Fibroblast of upper back skin (primary cell): Measurements from ENCODE around the gene BDKRB1.

Source experiments
- DNase-seq: peaks from one replicate; pipeline ENCODE4 v3.0.0-alpha.2; 2013

Gene BDKRB1

DNA sequence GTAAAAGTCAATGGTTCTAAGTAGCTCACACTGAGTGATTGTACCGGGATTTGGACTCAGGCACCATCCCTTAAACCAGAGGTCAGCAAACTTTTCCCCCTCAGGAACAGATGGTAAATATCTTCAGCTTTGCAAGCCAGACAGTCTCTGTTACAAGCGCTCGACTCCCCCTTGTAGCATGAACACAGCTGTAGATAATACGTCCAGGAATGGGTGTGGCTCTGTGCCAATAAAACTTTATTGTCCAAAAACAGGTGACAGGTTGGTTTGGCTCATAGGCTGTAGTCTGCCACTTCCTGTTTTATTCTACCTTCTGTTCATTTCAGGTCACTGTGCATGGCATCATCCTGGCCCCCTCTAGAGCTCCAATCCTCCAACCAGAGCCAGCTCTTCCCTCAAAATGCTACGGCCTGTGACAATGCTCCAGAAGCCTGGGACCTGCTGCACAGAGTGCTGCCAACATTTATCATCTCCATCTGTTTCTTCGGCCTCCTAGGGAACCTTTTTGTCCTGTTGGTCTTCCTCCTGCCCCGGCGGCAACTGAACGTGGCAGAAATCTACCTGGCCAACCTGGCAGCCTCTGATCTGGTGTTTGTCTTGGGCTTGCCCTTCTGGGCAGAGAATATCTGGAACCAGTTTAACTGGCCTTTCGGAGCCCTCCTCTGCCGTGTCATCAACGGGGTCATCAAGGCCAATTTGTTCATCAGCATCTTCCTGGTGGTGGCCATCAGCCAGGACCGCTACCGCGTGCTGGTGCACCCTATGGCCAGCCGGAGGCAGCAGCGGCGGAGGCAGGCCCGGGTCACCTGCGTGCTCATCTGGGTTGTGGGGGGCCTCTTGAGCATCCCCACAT is 7.6 kb downstream of the BDKRB1 start:
- DNase-seq = no peak

DNA sequence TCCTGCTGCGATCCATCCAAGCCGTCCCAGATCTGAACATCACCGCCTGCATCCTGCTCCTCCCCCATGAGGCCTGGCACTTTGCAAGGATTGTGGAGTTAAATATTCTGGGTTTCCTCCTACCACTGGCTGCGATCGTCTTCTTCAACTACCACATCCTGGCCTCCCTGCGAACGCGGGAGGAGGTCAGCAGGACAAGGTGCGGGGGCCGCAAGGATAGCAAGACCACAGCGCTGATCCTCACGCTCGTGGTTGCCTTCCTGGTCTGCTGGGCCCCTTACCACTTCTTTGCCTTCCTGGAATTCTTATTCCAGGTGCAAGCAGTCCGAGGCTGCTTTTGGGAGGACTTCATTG is 8.2 kb downstream of the BDKRB1 start:
- DNase-seq = no peak

DNA sequence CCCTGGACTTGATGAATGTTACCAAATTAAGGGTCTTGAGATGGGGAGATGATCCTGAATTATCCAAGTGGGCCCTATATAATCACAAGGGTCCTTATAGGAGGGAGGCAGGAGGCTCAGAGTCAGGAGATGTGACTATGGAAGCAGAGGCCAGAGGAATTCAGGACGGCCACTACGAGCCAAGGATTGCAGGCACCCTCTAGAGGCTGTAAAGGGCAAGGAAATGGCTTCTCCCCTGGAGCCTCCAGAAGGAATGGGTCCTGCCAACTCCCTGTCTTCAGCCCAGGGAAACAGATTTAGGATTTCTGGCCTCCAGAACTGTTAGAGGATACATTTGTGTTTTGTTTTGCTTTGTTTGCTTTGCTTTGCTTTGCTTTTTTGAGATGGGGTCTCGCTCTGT is 8.8 kb downstream of the BDKRB1 start:
- DNase-seq = peak; percentile 53

DNA sequence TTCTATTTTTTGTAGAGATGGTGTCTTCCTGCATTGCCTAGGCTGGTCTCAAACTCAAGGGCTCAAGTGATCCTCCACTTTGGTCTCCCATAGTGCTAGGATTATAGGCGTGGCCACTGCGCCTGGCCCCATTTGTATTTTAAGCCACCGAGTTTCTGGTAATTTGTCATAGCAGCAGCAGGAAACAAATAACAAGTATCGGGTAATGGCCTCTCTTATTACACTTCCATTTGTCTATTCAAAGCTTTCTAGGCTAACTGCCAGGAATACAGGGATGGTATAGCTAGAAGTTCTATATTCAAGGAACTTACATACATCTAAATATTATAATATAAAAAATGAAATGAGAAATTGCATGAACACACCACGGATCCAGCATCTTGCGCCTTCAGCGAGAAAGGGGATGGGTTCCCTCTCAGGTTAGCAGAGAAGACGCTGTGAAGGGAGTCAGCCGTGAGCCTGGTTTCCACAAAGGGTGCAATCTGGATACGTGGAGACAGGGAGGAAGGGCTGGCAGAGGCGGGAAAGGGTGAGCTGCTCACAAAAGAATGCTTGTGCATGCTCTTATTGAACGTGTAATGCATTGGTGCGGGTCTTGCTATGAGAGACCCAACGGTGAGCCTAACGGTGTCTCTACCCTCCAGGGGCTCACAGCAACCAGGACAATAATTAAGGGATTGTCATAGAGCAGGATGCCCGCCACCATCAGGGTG is 9.5 kb downstream of the BDKRB1 start:
- DNase-seq = peak; percentile 43

DNA sequence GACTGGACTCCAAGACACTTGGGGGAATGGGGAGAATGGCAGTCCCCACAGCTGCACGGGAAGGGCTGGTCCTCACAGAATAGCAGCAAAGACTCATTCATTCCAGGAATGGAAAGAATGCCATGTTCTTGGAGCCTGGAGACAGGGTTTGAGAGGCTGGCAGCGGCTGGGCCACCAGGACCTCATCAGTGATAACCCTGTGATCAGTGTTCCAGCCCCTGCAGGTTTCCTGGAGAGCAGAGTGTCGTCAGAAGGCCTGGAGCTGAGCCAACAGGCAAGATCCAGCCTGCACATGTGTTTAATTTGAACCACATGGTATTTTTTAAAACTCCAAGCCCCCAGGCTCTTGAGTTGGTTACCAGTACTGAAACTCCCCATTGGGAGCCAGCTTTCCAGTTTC is 11.3 kb downstream of the BDKRB1 start:
- DNase-seq = peak; percentile 90

DNA sequence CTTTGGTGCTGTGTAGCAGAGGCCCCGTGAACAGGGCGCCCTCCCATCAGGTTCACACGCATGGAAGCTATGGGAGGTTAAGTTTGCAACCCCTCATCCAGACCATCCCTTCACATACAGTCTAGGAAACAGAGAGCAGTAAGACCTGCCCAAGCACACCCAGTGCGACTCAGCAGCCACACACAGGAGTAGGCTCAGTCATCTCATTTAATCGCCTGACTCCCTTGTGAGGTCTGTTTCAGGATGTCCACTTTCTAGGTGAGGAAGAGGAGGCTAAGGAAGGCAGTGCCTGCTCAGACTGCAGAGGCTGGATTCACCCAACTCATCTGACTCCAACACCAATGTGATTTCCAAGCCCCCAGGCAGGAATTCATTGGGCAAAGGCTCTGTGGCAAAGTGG is 11.9 kb downstream of the BDKRB1 start:
- DNase-seq = peak; percentile 43

DNA sequence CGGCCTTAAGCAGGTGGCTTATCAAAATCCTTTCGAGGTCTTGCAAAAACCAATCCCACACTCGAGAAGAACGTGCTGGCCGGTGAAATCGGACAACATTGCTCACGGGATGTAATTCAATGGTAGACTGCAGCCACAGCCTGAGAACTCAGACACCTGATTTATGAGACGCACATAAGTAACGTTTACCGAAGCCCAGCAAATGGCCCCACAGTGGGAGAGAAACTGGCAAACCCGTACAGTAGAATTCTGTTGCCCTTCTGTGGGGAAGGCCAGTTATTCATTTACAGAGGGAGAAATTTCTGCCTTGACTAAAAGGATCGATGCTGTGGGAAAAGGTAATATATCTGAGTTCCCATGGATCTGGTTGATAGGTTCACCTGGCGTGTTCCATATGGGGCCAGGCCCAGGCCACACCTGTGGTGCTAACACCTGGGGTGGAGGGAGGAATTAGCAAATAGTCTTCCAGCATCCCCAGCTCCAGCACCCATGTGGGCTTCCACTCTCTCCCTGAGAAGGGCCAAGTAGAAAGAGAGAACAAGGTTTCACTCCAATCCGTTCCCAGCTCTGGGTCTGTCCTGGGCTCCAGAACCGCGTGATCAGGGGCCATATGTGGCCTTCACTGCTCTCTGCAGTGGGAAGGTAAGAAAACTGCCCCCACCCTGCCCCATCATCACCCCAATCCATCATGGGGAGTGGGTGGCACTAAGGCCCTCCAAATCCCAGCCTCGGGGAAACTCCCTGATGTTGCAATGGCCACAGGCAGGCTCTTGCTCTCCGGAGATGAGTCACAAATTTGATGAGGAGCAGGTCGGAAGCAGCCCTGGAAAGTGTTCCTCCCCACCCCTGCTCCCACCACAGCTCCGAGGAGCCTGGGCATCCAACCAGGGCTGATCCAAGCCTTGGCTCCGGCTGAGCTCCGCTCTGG is 12.7 kb downstream of the BDKRB1 start:
- DNase-seq = peak; percentile 95

DNA sequence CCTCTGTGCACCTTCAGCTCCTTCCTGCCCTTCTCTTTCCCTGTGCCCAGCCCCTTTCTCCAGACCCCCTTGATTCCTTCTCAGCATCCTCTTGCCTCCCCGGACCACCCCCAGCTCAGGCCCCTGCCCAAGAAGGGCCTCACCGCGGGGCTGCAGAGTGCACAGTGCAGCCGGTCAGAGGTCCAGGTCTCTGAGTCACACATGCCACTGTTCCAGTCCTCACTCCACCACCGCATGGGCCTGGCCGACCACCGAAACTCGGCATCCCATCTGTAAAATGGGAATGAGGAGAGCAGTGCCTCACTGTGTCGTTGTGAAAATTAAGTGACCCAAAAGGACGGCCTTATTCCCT is 13.3 kb downstream of the BDKRB1 start:
- DNase-seq = no peak

DNA sequence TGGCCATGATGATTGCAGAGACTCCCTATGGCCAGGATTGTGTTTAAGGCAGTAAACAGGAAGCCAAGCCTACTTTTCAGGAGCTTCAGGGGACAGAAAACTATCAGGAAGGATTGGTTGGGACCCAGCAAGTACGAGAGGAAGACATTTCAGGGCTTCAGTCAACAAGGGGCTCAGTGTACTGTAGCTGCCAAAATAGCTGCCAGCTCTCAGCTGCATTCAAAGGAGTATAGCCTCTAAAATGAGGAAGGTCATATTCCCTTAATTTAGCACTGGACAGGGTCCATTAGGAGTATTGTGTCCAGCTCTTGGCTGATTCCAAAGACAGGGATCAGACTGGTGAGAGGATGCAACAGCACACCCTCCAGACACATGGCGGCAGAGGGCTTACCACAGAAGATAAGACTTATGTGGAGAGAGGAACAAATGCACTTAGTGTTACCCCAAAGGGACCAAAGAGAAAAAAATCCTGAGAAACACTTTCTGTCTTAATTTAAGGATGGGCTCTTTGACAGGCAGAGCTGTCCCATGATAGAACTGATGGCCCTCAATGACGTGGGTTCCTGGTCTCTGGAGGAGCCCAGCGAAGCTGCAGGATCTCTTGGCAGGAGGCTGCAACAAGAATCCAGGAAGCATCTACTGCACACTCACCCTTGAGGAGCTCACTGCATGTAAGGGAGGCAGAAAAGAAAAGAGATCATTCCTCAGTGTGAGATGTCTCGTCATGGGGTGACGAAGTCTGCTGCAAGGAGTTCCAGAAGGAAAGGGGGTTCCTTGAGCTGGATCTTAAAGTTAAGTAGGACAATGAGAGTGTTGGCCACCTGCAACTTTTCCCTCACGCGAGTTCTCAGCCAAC is 14.8 kb downstream of the BDKRB1 start:
- no peak for DNase-seq

DNA sequence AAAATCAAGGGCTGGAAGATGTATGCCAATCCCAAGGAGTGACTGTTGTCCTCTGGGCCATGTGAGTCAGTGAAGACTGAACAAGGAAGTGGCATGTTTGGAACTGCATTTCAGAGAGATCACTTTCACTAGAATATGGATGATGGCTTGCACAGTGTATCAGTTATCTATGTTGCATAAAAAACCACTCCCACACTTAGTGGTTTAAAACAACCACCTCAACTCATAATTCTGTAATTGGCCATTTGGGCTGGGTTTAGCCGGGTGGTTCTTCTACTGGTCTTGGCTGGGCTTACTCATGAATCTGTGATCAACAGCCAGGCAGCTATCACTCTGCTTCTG is 15.4 kb downstream of the BDKRB1 start:
- no peak for DNase-seq

DNA sequence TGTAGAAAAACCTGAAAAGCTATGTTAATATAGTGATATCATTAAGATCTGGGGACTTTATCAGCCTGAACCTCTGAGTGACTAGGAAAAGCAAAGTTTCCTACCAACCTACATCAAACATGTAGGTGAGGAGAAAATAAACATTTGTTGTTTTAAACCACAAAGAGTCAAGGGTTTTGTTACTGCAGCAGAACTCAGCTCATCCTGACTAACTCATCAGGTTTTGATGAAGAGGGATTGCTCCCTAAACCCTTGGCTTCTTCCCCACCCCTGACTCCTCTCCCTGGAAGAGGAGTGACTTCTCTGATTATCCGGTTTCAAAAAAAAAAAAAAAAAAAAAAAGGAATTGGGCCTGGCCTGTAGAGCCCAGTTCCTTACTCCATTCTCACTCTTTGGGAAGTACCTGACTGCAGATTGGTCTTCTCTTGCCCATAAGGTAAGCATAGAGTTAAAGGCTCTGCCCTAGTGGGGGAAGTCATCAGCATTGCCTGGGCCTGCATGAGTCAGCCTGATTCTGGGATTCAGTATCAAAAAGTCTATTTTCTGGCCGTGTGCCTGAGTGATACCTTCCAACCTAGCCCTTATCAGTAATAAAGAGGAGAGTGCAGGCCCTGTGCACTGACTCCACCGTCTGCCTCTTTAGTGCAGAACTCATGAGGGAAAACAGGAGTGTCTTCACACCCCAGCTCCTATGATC is 16.9 kb downstream of the BDKRB1 start:
- DNase-seq = peak; percentile 48

DNA sequence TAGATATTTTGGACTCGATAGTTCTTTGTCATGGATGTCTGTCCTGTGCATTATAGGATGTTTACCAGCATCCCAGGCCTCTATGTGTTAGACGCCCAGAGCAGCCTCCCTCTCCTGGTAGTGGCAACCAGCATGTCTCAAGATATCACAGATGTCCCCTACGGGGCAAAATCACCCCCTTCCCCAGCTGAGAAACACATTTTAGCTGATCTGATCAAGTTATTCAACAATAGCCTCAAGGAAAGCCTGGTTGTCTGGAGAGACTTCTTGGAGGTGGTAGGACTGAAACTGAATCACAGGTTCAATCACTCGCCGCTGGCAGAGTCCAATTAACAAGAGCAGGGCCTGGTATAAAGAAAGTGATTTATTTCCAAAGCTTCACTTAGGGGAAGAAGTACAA is 17.6 kb downstream of the BDKRB1 start:
- no peak for DNase-seq

DNA sequence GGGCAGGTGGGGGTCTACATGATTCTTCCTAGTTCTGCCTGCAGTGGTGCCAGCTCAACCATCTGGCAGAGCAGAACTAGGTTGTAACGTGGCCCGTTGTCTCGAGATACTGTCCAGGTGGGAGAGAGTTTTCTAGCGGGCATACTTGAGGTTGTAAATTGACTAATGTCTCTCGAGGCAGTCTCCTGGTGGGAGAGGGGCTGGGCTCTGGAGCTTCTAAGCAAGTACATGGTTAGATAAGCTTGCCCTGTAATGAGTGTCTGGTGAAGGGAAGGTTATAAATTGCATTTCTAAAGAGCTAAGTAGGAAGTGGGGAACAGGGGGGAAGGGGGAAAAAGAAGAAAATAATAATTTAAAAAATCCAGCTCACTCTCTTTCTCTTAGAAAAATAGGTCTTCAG is 18.1 kb downstream of the BDKRB1 start:
- DNase-seq = no peak

DNA sequence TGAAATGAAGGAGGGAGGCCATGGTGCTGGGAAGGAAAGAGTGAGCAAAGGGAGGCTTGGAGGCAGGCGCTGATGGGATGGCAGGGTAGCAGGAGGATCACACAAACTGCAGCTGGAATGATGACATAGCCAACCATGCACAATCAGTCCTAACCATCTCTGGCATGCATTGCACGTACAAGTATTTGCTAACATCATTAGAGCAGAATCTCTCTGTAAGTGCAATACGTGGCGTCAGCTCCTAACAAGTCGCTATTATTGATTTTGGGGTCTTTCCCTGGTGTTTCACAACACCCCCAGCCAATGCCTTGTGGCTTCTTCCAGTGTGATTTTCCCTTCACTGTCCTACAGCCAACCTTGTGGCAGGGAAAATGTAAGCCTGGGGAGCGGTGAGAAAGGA is 18.5 kb downstream of the BDKRB1 start:
- DNase-seq = peak; percentile 88

DNA sequence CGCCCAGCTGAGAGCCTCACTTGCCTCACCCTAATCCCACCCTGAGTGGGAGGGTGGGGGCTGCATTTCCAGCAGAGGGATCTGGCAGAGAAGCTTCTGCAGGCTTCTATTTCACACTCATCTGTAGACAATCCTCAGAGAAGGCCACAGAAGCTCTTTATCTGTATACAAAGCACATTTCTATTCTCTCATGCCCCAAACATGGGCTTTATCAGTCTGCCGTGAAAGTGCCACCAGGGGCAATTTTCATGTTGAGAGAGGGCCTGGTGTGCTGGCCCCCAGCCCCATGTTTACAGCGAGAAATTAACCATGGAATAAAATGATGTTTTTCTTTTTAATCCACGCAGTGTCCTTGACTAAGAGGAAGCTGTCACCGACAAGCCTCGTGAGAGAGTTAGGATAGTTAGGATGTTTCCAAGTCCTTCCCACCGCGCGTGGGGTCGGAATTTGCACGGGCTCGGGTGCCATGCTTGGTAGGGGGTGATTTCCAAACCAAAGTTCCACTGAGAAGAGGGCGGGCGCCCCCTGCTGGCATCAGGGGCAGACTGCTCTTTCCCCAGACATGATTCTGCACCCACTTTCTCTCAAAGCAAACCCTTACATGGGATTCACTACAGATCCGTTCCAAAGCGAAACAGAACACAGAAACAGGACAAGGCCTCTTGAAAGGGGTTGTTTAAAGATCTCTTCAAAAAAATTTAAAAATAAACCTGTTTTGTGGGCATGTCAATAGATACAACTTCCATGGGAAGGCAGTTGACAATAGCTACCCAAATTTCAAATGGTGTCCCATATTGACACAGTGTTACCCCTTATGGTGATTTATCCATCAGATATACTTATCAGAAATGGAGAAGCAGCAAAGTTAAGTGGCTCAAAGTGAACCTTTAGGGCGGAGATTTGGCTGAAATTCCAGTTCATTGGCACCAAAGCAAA is 19.4 kb downstream of the BDKRB1 start:
- peak; percentile 78 for DNase-seq

DNA sequence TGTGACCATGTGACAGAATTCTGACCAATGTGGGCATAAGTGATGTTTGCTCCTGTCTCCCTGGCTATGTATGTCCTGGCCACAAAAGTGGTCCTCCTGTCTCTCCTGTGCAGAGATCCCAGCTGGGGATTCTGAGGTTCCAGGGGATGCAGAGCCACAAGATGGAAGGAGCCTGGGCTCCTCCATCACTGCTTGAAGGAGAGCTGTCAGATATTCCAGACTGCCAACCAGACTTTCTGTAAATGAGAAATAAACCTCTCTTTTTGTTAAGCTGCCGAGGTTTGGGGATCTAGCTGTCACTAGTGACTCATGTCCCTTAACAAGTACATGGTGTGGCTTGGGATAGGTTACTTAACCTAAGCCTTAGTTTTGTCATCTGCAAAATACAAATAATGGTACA is 21.9 kb downstream of the BDKRB1 start:
- DNase-seq = no peak

DNA sequence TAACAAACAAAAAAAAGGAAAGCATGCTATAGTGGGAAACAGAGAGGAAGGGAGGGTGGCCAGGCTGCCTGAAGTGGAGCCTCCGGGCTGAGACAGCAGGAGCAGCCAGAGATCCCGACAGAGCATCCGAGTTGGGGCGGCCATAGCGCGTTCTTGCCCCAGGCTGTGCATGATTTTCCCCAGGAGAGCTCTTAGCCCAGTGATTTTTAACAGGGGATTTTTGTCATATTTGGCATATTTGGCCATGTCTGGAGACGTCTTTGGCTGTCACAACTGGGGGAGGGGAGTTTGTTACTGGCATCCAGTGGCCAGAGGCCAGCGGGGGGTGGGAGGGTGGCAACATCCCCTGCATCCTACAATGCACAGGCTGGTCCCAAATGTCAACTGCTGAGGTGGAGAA is 23.6 kb downstream of the BDKRB1 start:
- no peak for DNase-seq

DNA sequence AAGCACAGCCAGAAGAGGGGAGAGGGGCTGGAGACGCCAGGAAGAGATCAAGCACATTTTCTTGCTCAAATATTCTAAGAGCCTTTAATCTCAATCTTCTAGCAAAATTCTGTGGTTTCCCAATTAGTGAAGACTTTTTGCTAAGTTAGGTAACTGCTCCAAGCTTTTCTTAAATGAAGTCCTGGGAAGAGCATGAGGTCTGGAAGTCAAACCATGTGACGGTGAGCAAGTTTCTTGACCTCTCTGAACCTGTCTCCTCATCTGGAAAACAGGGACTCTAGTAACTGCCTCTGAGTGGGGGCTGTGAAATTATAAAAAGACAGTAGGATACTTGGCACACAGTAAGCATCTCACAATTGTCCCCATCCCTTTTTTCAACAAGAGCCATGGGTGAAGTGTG is 24.1 kb downstream of the BDKRB1 start:
- no peak for DNase-seq

DNA sequence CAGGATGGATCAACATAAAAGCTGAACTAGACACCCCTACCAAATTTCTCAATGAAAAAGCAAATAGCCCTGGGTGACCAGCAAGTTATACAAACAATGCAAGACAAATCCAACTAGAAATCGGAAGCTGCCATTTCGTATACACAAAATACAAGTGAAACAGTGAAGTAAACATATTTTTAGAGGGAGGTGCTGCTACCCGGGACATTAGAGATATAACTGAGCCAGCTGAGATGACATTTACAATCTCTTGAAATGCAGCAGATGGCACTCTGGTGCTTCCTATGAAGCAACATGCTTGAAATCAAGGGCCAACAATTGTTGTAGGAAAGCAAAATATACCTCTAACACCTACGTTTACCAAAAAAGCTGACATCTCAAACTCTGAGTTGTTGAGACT is 25.5 kb downstream of the BDKRB1 start:
- no peak for DNase-seq

DNA sequence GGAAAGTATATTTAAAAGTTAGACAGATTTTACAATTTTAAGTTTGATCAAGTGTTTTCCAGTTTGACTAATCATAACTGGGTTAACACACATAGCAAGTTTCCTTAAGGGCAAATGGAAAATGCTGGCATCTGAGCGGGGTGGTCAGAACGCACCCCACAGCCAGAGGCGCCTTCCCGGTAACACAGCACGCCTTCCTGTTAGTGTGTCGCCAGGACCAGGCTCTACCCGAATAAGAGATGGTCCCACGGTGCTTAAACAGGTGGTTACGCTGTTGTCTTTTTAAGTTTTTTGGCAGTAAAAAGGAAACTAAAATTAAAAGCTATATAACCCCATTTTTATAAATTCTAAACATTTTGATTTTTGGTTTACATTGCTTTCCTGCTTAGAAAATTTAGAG is 28.0 kb downstream of the BDKRB1 start:
- DNase-seq = no peak

DNA sequence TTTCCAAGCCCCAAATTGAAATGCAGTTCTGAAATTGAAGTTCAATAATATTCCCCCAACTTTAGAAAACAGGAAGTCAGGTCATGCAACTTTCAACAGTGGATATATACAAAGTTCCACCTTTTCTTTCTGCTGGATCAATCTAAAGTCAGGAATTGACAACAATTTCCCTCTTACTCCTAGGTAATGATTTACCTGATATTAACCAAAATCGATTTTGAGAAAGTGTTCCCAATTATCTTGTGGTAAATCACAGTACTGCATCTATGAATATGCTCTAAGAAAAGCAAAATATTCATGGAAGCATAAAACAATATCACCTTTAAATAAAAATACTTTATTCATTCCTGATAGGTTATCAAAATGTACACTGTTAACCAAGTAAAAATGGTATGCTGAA is 28.4 kb downstream of the BDKRB1 start:
- DNase-seq = no peak
